T1000 (cell line): ENCODE data around the gene G2E3.
A peak's percentile ranks its signal among the peaks of the same experiment; 100 is the strongest.
"Not testable (repeated sequence)": the region's sequence is repeated elsewhere in the genome, so short reads cannot be mapped to it uniquely, and the experiment has no call there.

Experiments used
- DNase-seq: peaks from one replicate; lab custom pipeline; 2025; ENCODE audit warnings: mixed read lengths; lab: John Stamatoyannopoulos, UW

The G2E3 gene, protein sequence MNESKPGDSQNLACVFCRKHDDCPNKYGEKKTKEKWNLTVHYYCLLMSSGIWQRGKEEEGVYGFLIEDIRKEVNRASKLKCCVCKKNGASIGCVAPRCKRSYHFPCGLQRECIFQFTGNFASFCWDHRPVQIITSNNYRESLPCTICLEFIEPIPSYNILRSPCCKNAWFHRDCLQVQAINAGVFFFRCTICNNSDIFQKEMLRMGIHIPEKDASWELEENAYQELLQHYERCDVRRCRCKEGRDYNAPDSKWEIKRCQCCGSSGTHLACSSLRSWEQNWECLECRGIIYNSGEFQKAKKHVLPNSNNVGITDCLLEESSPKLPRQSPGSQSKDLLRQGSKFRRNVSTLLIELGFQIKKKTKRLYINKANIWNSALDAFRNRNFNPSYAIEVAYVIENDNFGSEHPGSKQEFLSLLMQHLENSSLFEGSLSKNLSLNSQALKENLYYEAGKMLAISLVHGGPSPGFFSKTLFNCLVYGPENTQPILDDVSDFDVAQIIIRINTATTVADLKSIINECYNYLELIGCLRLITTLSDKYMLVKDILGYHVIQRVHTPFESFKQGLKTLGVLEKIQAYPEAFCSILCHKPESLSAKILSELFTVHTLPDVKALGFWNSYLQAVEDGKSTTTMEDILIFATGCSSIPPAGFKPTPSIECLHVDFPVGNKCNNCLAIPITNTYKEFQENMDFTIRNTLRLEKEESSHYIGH

DNA sequence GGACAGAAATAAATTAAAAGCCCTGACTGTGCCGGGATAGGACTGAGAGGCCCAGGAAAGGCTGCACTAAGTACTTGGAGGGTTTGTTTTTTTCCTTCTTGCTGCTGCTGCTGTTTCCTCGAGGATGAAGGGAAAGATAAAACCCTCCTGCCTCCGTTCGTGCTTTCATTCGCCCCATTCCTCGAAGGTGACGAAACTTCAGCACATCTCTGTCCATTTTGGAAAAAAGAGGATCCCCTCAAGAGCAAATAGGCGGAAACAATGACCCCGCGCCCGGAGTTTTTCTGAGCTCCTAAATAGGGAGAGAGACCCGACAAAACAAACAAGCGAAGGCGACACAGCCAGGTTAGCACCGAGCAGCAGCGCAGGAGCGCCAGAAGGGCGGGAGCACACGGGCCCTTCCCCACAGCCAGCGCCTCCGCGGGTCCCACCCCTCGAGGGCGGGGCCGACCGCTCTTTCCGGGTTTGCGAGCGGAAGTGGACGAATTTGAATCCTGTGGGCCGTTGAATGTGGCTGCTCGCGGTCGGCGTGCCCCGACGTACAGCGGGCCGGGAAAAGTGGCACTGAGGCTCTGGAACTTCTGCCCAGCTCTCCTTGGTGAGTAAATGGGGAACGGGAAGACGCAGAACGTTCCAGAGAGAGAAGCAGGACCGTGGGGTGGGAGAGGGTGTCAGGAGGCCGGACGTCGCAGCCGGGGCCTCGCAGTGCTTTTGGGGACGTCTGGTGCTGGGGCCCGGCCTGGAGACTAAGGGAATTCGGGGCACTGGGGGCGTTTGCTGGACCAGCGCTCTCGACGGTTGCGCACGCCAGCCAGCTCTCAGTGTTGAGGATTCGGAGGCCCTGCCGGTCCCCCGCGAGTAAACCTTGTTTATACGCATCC is at the start of gene G2E3:
Gene G2E3, plus strand, starts transcription at position 484 of the 881 bp plus-strand sequence. CDS start 21,922 bp downstream, outside the sequence.
- DNase-seq = peak; percentile 63

DNA sequence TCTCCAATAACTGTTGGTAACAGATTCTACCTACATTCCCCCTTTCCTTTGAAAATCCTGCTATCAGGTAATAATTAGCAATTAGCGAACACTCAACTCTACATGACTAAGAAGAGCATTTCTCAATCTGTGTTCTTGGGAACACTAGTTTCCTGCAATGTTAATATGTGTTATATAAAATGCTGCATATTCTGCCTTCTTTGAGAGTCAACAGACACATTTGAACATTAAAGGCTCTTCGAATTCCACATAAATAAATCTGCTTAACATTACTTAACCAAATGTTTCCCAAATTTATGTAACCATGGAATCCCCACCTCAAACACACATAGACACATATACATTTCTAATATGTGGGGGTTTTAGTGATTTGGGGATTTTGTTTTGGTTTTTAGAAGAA is 41.2 kb upstream of the G2E3 start:
- DNase-seq = no peak

DNA sequence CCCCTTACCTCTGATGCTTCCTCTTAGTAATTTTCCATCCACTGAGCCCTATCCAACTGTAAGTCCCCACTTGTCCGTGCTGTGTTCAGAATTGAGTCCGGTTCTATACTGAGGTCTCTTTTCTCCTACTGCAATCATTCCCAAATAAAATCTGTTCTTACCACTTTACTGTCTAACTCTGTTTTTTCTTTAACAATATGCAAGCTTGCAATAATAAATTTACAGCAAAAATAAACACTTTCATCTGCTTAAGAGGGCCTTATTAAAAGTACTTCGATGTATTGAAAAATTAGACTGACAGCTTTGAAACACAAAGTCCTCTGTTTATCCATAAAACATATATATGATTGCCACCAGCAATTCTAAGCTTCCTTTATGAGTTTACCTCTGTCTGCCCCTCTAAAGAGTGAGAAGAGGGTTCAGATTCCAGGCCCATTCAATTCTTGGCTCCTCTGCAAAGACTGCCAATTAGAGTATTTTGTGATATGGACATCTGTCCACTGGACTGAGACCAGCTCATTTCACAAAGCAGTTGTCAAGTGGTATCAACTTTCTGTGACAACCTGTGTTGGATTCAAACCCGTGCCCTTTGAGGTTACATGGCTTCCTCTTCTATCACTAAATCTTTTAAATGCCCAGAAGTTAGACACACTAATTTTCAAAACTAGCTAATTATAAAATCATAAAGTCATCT is 39.9 kb upstream of the G2E3 start:
- no peak for DNase-seq

DNA sequence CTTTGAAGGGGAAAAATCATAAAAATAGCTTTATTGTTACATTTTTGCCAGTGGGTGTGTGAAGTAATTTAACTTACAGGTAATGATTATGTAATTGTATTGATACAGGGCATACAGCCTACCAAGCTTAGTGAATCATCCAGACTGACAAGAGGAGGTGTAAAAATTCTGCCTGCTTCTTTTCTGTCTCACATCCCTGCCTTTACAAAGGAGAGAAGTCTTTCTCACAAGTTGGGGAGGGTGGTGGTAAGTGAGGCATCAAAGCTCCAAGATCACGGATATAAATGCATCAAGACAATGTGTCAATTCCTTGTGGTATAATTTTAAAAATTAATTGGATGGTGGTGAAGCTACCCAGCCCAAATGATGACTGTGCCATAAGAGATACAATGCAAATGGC is 39.0 kb upstream of the G2E3 start:
- DNase-seq = no peak

DNA sequence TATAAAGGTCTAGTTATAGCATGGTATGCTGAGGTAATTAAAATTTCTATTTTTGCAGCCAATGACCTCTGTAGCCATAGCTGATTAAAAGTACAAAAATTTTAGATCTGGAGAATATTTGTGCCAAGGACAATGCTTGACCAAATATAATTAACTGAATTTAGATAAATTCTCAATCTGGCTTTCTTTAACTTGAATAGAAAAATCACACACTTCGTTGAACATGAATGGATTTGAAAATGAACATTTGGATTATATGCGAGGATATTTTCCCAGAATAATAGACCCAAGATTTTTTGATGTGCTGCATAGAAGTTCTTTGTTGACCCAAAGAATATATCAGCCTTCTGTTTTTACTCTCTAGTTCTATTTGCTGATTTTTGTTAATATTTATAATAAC is 38.4 kb upstream of the G2E3 start:
- no peak for DNase-seq

DNA sequence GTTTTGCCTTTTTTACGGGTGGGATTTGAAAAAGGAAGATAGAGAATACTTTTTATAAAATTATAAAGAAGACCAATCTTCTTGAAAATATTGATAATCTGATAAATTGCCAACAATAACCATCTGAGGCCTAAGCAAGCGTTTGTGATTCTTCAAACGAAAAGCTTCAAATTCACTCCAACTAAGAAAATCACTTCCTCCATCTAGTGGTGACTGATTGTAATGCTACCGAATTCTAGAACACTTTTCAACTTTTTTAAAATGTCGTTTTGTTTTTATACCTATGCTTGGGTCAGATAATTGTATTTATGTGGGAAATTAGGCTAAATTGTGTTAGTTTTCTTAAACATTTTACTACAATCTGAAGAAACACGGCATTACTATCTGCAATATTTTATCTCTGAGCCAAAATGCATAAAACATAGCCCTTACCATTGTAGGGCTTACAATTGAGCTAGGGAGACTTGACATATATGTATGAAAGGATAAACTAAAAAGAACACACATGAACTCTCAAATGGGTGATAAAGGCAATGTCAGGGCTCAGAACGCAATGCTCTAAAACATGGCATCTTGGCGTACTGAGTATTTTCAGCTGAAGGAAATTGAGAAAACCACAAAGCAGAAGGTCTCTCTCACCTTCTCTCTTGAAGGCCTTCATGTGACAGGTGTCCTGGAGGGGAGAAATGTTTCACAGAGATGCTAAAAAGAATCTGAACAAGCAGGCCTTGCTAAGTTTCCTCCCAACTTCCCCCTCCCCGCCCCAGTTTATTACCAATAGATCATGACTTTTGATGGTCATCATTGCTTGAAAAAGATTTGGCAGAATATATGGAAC is 36.8 kb upstream of the G2E3 start:
- DNase-seq = no peak

DNA sequence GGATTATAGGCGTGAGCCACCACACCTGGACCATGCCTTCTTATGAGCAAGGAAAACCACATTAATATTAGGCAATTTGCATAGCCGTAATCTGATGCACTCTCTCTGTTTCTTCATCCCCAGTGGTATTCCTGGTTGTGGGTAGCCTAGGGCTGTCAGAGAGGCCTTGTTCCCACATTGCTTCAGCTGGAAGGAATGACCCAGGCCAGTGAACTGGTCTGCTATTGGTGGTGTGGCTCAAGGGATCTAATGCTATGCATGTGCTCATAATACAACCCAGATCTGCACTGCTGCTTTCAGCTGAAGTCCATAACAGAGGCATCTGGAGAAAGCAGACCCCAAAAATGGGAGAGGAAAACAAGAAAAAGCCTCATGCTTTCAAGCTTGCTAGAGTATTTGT is 33.1 kb upstream of the G2E3 start:
- no peak for DNase-seq

DNA sequence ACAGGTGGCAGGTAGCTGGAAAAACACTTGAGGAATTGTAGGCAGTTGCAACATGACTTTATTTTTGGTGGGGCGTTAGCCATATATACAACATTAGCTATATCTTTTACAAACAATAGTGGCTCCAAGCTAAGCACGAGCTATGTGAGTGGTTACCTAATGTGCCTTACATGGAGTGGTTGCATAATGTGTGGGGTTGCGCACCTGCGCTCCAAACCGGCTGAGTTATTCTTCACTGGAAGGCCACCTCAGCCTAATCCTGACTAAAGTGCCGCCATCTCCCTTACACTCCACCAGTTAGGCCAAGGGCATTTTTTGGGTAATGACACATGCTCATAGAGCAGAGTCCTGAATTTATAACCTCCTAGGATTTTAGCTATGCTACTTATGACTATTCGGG is 31.8 kb upstream of the G2E3 start:
- DNase-seq = no peak

DNA sequence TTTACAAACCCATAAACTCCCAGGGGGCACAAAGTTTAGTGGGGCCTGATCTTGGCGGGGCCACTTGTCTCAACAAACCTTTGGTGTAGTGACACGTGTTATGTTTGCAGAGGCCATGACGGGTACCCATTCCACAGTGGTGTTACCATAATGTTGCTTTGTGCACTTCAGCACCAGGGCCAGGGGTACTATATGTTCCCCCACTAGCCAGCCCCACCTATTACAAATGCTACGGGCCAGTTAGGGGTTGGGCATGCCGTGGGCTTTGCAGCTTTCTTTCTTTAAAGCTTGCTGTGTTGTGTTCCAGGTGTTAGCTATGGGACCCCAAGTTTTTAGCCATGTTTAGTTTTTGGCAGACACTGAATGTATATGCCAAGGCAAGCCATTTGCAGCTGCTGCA is 30.8 kb upstream of the G2E3 start:
- no peak for DNase-seq

DNA sequence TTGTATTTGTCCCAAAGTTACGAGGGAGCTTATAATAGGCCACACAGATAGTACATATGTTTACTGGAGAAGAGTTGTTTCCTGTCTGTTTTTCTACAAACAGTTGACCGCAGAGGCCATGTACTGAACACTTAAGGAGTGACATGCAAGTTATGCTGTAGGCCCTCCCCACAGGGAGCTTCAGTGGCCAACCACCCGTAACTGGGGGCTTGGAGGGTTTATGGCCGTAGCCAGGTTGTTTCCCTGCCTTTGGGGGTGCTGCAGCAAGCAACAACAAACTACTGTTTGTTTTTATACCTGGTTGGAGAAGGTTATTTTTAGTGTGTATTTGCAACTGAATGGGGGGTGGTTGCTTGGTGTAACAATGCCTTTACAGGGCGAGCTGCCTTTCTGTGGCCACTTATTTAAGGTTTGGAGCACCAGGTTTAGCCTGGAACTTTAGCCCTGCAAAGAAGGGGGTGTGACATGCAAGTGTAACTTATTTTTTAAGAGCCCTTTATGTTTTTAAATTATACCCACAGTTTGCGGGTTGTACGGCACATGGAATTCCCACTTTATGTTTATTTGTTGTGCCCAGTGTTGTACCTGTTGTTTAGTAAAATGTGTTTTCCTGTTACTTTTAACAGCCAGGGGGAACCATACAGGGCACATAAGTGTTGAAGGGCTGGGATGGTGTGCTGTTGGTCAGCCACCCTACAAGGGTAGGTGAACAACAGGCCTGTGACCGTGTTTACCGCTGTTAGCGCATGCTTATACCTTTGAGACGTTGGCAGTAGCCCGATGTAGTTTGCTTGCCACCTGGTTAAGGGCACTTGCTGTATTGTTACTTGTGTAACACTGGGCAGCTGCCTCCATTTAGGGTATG is 29.9 kb upstream of the G2E3 start:
- no peak for DNase-seq

DNA sequence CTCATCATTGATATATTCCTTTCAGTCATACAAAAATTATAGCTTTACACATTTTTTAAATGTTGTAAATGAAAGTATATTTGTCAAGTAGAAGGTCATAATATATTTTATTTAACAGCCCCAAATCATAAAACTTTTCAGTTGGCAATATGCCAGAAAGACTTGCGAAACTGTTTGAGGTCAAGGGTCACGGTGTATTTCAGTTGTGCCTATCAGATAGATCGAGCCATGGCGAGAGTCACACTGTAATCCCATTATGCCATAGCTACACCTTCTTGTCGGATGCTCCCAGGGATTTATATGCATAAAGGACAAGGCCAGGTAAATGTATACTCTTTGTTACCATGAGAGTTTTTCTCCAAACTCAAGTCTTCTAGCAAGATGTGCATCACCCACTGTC is 26.7 kb upstream of the G2E3 start:
- no peak for DNase-seq

DNA sequence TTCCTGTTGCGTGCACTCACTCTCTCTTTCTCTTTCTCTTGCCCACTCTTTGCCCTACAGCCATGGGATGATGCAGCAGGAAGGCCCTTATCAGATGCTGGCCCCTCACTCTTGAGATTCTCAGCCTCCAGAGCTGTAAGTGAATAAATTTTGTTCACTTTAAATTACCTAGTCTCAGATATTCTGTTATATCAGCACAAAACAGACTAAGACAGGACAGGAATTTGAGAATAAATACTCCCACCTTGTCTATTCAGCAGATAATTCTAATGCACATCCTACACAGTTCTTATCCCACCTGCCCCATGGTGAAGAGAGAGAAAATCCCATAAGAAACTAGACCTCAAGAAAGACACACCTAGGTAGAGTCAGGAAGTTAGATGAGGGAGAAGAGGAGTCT is 25.8 kb upstream of the G2E3 start:
- DNase-seq = no peak

DNA sequence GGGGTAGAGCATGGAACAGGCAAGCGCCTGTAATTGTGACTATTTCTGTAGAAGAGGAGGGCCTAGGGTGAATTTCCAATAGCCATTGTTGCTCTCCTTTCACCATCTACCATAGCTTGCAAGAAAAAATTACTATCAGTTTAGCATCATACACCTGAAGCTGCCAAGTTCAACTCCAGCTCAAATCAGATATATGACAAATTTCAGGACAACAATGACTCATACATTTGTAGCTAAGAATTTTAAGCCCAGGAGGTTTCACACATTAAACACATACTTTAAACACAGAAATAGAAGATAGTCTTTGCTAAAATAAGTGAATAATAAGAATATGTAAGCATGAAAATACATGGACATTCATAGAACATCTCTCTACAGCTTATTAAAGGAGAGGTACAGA is 17.6 kb upstream of the G2E3 start:
- no peak for DNase-seq

DNA sequence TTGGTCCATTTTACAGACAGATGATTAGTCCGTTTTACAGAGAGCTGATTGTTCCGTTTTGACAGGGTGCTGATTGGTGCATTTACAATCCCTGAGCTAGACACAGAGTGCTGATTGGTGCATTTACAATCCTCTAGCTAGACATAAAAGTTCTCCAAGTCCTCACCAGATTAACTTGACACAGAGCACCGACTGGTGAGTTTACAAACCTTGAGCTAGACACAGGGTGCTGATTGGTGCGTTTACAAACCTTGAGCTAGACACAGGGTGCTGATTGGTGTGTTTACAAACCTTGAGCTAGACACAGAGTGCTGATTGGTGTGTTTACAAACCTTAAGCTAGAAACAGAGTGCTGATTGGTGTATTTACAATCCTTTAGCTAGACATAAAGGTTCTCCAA is 12.2 kb upstream of the G2E3 start:
- not testable (repeated sequence) for DNase-seq

DNA sequence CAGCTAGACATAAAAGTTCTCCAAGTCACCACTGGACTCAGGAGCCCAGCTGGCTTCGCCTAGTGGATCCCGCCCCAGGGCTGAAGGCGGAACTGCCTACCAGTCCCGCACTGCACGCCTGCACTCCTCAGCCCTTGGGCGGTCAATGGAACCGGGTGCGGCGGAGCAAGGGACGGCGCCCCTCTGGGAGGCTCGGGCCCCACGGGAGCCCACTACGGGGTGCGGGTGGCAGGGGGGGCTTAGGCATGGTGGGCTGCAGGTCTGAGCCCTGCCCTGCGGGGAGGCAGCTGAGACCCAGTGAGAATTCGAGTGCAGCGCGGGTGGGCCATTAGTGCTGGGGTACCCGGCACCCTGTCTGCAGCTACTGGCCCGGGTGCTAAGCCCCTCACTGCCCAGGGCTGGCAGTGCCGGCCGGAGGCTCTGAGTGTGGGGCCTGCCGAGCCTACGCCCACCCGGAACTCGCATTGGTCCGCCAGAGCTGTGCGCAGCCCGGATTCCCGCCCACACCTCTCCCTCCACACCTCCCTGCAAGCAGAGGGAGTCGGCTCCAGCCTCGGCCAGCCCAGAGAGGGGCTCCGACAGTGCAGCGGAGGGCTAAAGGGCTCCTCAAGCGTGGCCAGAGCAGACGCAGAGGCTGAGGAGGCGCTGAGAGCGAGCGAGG is 11.4 kb upstream of the G2E3 start:
- no peak for DNase-seq

DNA sequence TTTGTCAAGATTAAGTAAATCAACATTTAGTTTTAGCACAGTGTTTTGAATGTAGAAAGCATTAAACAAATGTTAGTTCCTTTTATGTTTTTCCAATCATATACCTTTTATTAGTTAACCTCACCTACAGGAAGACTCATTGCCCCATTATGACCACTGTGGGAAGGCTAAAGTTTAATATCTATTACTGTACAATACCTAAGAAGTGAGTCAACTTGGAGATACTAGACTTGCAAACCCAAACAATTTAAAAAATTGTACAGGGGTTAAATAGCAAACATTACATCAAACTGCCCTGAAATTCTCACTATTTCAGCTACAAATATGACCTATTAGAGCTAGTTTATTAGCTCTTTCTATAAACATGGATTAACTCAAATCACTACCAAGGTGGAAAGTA is 8.6 kb upstream of the G2E3 start:
- no peak for DNase-seq

DNA sequence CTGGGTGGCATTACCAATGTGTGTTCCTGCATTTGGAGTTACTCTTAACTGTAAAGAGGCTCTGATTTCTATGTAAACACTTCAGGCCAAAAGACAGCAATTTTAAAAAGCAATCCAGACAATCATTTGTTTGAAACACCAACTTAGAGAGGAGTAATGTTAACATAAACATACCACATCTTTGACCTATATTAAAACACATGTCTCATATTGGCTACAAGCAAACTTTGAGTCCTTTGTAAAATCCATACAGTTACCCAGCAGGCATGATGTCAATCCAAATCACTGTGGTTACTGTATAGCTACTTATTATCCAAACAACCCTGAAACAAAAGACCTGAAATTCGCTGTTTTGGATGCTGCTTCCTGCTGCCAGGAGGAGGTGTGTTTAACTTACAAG is 7.5 kb upstream of the G2E3 start:
- DNase-seq = no peak

DNA sequence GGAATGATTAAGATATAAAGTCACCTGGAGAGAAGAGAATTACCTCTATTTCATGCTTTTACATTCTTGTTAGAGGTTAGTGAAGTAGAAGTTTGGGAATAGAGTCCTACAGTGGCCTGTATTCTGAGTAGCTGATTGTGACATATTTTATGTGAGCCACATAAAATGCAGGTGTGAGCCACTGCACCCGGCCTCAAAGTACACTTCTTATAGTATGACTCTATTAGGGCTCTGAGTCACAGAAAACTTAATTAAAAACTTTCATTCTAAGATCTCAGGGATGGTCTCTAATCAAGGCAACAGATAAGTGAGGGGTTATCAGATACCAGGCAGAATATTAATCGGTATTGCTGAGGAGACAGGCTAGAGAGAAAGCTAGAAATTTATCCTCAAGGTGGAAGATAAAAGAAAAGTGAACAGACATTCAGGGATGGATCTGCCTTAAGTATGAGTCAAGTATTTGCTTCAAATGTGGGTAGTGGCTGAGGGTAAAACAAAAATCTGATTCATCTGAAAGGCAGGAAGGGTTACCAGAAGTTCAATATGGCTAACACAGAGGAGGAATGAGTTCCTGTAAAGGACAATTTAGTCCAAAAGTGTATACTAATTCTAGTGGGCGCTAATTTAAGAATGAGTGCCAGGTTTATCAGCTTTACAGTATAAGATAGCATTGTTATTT is 5.5 kb upstream of the G2E3 start:
- no peak for DNase-seq

DNA sequence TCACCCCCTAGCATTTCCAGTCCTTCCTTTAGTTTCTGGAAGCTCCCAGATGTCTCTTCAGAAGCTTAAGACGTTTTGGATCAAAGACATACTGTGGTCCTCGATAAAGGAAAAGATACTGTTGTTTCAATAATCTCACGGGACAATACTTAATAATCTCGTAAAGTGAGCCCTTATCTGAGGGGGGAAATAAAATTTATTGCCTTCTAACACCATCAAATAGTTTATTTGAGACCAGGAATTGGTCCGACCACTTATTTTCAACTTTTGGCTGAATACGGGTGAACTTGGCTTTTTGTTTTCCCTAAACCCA is 640 bp upstream of the G2E3 start:
- no peak for DNase-seq
